ENCODE measurements around the gene LRFN2.

Gene LRFN2

GRCh38 chr6:40341726-40342125 lies 245.4 kb downstream of the LRFN2 start:
- DNase-seq: no peak
